ENCODE results near the gene PLA2G2C.

PLA2G2C gene

DNA sequence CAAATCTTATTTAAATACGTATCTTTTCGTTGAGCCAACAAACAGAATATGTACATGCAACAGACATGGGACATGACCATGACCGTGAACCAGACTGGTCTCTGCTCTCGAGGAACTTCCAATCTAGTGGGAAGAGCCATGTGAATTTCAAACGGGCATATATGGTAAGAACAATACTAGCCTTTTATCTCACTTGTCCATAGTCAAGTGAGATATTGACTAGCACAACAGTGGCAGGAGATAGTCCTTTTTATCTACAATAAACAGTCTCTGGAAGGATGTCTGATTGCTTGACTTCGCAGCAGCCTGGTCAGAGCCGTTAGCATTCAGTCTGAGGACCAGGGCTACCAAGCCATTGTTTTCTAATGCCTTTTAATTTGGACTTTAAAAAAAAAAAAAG lies 12.6 kb upstream of the PLA2G2C start:
- POLR2A ChIA-PET, result no interaction called here
- Histone ChIP-seq H3K4me3 (ENCODE audit: control insufficient read depth in 1 of 7, extremely low read depth in 1 of 7, insufficient read depth in 4 of 7, low read depth in 2 of 7, low read length in 6 of 7) (no peak overlapping the region), H3K36me3 (ENCODE audit: control insufficient read depth in 4 of 4, insufficient read depth in 4 of 4, low read length in 3 of 4) (no peaks in the 10 kb centered on the region), H3K4me1 (ENCODE audit: control extremely low read depth in 1 of 4, control insufficient read depth in 4 of 4, insufficient read depth in 4 of 4, low read length in 3 of 4) (no peaks in the 10 kb centered on the region), H3K27ac (ENCODE audit: insufficient read depth in 1 of 2, low read depth in 1 of 2, low read length in 2 of 2, poor library complexity in 1 of 2, severe bottlenecking in 2 of 2) (no peak overlapping the region), H3K27me3 (replicated peaks in 2 of 5; ENCODE audit: control insufficient read depth in 4 of 5, insufficient read depth in 5 of 5, low read length in 4 of 5) (peaks cover 3 to 75% (median 16%) of the 10 kb centered on the region in 5 experiments), H3K9me3 (ENCODE audit: control extremely low read depth in 1 of 5, control insufficient read depth in 4 of 5, insufficient read depth in 2 of 5, low read depth in 1 of 5, low read length in 4 of 5) (no peaks in the 10 kb centered on the region)
- DNase-seq, result no peak
- 66% methylated on average over 5 of the region's 7 CpGs for WGBS (ENCODE audit: insufficient coverage)
- CTCF ChIA-PET, result no interaction called here

DNA sequence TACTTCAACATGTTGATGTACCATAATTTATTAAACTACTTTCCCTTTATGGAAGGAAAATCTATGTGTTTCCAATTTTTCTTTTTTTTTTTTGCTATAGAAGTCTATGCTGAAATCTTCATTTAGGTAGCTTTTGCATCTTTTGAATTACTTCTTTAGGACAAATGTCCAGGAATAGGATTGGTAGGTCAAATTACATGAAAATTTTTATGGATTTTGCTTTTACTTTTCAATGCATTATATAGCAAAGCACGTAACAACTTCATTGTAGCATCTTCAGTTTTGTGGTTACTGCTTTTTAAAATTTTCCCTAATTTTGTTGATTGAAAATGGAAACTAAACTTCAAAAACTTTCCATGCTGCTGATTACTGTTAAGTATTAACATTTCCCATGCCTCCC lies 12.0 kb upstream of the PLA2G2C start:
- peaks cover 3 to 79% (median 19%) of the 10 kb centered on the region in 5 experiments for H3K27me3 ChIP-seq (replicated peaks in 2 of 5; ENCODE audit: control insufficient read depth in 4 of 5, insufficient read depth in 5 of 5, low read length in 4 of 5)
- ChIA-PET POLR2A (no interaction called here), CTCF (no interaction called here)
- no peak overlapping the region for H3K27ac ChIP-seq (ENCODE audit: insufficient read depth in 1 of 2, low read depth in 1 of 2, low read length in 2 of 2, poor library complexity in 1 of 2, severe bottlenecking in 2 of 2)
- no peaks in the 10 kb centered on the region for H3K4me1 ChIP-seq (ENCODE audit: control extremely low read depth in 1 of 4, control insufficient read depth in 4 of 4, insufficient read depth in 4 of 4, low read length in 3 of 4)
- DNase-seq, result no peak
- H3K36me3 ChIP-seq (ENCODE audit: control insufficient read depth in 4 of 4, insufficient read depth in 4 of 4, low read length in 3 of 4), result no peaks in the 10 kb centered on the region
- no CpG with 5 or more reads among the region's 1 CpG for WGBS (ENCODE audit: insufficient coverage)
- H3K9me3 ChIP-seq (ENCODE audit: control extremely low read depth in 1 of 5, control insufficient read depth in 4 of 5, insufficient read depth in 2 of 5, low read depth in 1 of 5, low read length in 4 of 5), result no peaks in the 10 kb centered on the region
- H3K4me3 ChIP-seq (ENCODE audit: control insufficient read depth in 1 of 7, extremely low read depth in 1 of 7, insufficient read depth in 4 of 7, low read depth in 2 of 7, low read length in 6 of 7), result no peak overlapping the region

DNA sequence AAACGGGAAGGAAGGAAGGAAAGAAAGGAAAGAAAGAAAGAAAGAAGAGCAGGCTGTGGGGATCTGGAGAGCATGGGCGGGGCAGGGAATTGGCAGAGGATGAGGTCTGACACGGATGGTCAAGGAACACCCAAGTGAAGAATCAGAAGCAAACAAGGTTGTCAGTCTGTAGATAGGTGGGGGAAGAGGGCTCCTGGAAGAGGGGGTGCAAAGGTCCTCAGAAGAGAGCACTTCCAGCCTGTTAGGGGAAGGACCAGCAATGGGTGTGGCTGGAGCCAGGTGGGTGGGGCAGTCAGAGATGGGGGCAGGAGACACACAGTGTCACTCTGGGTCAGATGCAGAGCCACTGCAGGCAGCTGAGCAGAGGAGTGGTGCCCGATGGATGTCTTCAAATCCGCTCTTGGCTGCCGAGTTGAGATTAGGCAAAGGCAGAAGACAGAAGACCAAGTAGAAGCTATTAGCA lies 11.0 kb upstream of the PLA2G2C start:
- H3K27me3 ChIP-seq (replicated peaks in 2 of 5; ENCODE audit: control insufficient read depth in 4 of 5, insufficient read depth in 5 of 5, low read length in 4 of 5), result peaks cover 0 to 79% (median 22%) of the 10 kb centered on the region in 5 experiments
- H3K27ac ChIP-seq (ENCODE audit: insufficient read depth in 1 of 2, low read depth in 1 of 2, low read length in 2 of 2, poor library complexity in 1 of 2, severe bottlenecking in 2 of 2), result no peak overlapping the region
- ChIA-PET POLR2A (no interaction called here), CTCF (no interaction called here)
- WGBS (ENCODE audit: insufficient coverage), result 88% methylated on average over 5 of the region's 6 CpGs
- H3K4me1 ChIP-seq (ENCODE audit: control extremely low read depth in 1 of 4, control insufficient read depth in 4 of 4, insufficient read depth in 4 of 4, low read length in 3 of 4), result no peaks in the 10 kb centered on the region
- no peak for DNase-seq
- no peak overlapping the region for H3K4me3 ChIP-seq (ENCODE audit: control insufficient read depth in 1 of 7, extremely low read depth in 1 of 7, insufficient read depth in 4 of 7, low read depth in 2 of 7, low read length in 6 of 7)
- H3K9me3 ChIP-seq (ENCODE audit: control extremely low read depth in 1 of 5, control insufficient read depth in 4 of 5, insufficient read depth in 2 of 5, low read depth in 1 of 5, low read length in 4 of 5), result no peaks in the 10 kb centered on the region
- no peaks in the 10 kb centered on the region for H3K36me3 ChIP-seq (ENCODE audit: control insufficient read depth in 4 of 4, insufficient read depth in 4 of 4, low read length in 3 of 4)

DNA sequence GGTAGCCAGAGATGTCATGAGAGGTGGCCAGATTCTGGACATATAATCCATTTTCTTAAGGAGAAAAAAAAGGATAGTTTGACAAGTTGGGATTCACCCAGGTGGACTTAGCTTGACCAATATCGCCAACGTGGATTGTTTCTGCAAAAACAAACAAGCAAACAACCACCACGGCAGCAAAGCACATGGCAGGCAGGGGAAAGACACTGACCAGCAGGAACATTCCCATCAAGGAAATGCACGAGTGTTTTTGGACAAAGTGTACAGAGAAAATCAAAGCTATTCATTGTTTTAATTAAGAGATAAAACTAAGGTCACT lies 9.1 kb upstream of the PLA2G2C start:
- no peaks in the 10 kb centered on the region for H3K9me3 ChIP-seq (ENCODE audit: control extremely low read depth in 1 of 5, control insufficient read depth in 4 of 5, insufficient read depth in 2 of 5, low read depth in 1 of 5, low read length in 4 of 5)
- H3K4me1 ChIP-seq (ENCODE audit: control extremely low read depth in 1 of 4, control insufficient read depth in 4 of 4, insufficient read depth in 4 of 4, low read length in 3 of 4), result no peaks in the 10 kb centered on the region
- H3K27me3 ChIP-seq (replicated peaks in 2 of 5; ENCODE audit: control insufficient read depth in 4 of 5, insufficient read depth in 5 of 5, low read length in 4 of 5), result peaks cover 0 to 77% (median 21%) of the 10 kb centered on the region in 5 experiments
- no peaks in the 10 kb centered on the region for H3K36me3 ChIP-seq (ENCODE audit: control insufficient read depth in 4 of 4, insufficient read depth in 4 of 4, low read length in 3 of 4)
- ChIA-PET POLR2A (no interaction called here), CTCF (interaction anchor here (0.6 to 3.2 kb wide), 16 partner anchors 10 to 312 kb away, joined by 3 to 11 read pairs (median 4); no protein-coding TSS in a partner anchor)
- H3K27ac ChIP-seq (ENCODE audit: insufficient read depth in 1 of 2, low read depth in 1 of 2, low read length in 2 of 2, poor library complexity in 1 of 2, severe bottlenecking in 2 of 2), result no peak overlapping the region
- WGBS (ENCODE audit: insufficient coverage), result 89% methylated on average over 3 of the region's 4 CpGs
- no peak for DNase-seq
- no peak overlapping the region for H3K4me3 ChIP-seq (ENCODE audit: control insufficient read depth in 1 of 7, extremely low read depth in 1 of 7, insufficient read depth in 4 of 7, low read depth in 2 of 7, low read length in 6 of 7)

DNA sequence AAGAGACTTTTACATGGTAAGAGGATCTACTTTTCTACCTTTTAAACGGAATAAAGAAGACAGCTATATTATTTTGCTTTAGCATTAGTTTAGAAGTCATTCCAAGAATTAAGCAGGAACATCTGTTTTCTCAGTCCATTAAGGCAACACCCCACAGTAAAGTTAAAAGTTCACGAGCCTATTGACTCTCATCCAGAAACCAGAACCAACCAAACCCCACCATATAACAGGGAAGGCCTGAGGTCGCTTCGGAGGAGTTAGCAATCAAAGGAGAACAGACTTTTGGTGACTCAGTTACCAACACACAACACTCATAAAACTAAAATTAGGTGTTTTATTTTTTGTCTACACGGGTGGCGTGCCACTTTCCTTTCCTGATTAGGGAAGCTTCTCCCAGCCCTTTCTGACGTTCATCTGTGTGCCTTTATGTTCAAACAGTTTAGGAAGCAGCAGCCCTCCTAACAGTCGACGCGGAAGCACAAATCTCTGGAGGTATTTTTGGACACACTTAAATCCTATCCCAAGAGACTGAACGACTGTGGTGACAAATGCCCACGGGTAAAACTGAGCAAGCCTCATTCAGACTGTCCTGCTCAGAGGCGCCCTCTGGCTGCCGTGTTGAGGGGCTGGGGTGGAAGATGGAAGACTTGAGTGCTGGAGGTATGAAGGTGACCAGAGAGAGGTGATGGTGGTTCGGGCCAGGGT lies 8.6 kb upstream of the PLA2G2C start:
- no peak overlapping the region for H3K27ac ChIP-seq (ENCODE audit: insufficient read depth in 1 of 2, low read depth in 1 of 2, low read length in 2 of 2, poor library complexity in 1 of 2, severe bottlenecking in 2 of 2)
- 27% methylated on average over 5 of the region's 15 CpGs for WGBS (ENCODE audit: insufficient coverage)
- ChIA-PET POLR2A (no interaction called here), CTCF (interaction anchor here (0.6 to 3.3 kb wide), 15 partner anchors 10 to 312 kb away, joined by 3 to 11 read pairs (median 5); no protein-coding TSS in a partner anchor)
- H3K4me1 ChIP-seq (ENCODE audit: control extremely low read depth in 1 of 4, control insufficient read depth in 4 of 4, insufficient read depth in 4 of 4, low read length in 3 of 4), result no peaks in the 10 kb centered on the region
- peaks cover 0 to 77% (median 22%) of the 10 kb centered on the region in 5 experiments for H3K27me3 ChIP-seq (replicated peaks in 2 of 5; ENCODE audit: control insufficient read depth in 4 of 5, insufficient read depth in 5 of 5, low read length in 4 of 5)
- no peaks in the 10 kb centered on the region for H3K36me3 ChIP-seq (ENCODE audit: control insufficient read depth in 4 of 4, insufficient read depth in 4 of 4, low read length in 3 of 4)
- no peak overlapping the region for H3K4me3 ChIP-seq (ENCODE audit: control insufficient read depth in 1 of 7, extremely low read depth in 1 of 7, insufficient read depth in 4 of 7, low read depth in 2 of 7, low read length in 6 of 7)
- peak; percentile 52 to 76 (median 68) for DNase-seq
- H3K9me3 ChIP-seq (ENCODE audit: control extremely low read depth in 1 of 5, control insufficient read depth in 4 of 5, insufficient read depth in 2 of 5, low read depth in 1 of 5, low read length in 4 of 5), result no peaks in the 10 kb centered on the region

DNA sequence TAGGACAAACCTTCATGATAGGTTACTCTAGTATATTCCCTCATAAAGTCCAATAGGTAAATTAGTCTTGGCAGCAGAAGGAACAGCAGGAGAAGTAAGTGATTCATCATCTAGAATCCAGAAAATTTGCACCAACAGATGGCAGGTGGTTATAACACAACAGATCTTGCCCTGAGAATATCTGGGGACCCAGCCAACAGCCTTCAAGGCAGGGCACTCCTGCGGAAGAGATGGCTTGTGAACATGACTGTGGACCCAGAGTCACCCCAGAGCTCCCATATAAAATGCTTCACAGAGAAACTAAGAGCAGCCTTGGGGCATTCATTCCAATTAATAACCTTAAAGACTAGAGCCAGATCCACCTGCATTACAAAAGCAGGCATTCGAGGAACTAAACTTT lies 7.9 kb upstream of the PLA2G2C start:
- H3K36me3 ChIP-seq (ENCODE audit: control insufficient read depth in 4 of 4, insufficient read depth in 4 of 4, low read length in 3 of 4), result no peaks in the 10 kb centered on the region
- no peaks in the 10 kb centered on the region for H3K9me3 ChIP-seq (ENCODE audit: control extremely low read depth in 1 of 5, control insufficient read depth in 4 of 5, insufficient read depth in 2 of 5, low read depth in 1 of 5, low read length in 4 of 5)
- 83% methylated on average over 2 of the region's 2 CpGs for WGBS (ENCODE audit: insufficient coverage)
- H3K27ac ChIP-seq (ENCODE audit: insufficient read depth in 1 of 2, low read depth in 1 of 2, low read length in 2 of 2, poor library complexity in 1 of 2, severe bottlenecking in 2 of 2), result no peak overlapping the region
- no peaks in the 10 kb centered on the region for H3K4me1 ChIP-seq (ENCODE audit: control extremely low read depth in 1 of 4, control insufficient read depth in 4 of 4, insufficient read depth in 4 of 4, low read length in 3 of 4)
- no peak overlapping the region for H3K4me3 ChIP-seq (ENCODE audit: control insufficient read depth in 1 of 7, extremely low read depth in 1 of 7, insufficient read depth in 4 of 7, low read depth in 2 of 7, low read length in 6 of 7)
- ChIA-PET CTCF (interaction anchor here (0.6 to 3.3 kb wide), 12 partner anchors 11 to 445 kb away, joined by 3 to 11 read pairs (median 4); no protein-coding TSS in a partner anchor), POLR2A (no interaction called here)
- no peak for DNase-seq
- H3K27me3 ChIP-seq (replicated peaks in 2 of 5; ENCODE audit: control insufficient read depth in 4 of 5, insufficient read depth in 5 of 5, low read length in 4 of 5), result peaks cover 0 to 77% (median 24%) of the 10 kb centered on the region in 5 experiments

DNA sequence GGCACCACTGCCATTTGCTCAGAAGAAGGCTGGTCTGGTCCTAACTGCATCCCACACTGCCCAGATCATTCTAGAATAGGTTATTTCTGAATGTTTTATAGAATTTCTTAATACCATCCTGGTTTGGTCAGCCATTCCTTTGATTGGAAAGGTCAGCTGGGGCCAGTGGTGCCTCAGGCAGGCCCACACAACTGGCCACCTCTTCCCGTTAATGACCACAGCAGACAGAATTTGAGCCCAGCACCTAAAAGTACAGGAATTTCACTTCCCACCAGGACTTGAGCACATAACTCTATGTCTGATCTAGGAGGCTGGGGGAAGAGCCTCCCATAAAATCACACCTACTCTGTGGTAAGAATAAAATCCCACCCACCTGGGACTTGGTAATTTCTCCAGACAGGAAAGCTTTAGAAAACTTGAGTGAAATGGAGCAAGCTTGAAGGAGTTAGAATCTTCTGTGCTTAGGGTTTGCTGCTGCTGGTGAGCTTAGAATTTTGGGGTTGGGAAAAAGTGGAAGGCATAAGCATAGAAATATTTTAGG lies 6.6 kb upstream of the PLA2G2C start:
- Histone ChIP-seq H3K27ac (ENCODE audit: insufficient read depth in 1 of 2, low read depth in 1 of 2, low read length in 2 of 2, poor library complexity in 1 of 2, severe bottlenecking in 2 of 2) (no peak overlapping the region), H3K9me3 (ENCODE audit: control extremely low read depth in 1 of 5, control insufficient read depth in 4 of 5, insufficient read depth in 2 of 5, low read depth in 1 of 5, low read length in 4 of 5) (no peaks in the 10 kb centered on the region), H3K27me3 (replicated peaks in 2 of 5; ENCODE audit: control insufficient read depth in 4 of 5, insufficient read depth in 5 of 5, low read length in 4 of 5) (peaks cover 0 to 80% (median 31%) of the 10 kb centered on the region in 5 experiments), H3K36me3 (ENCODE audit: control insufficient read depth in 4 of 4, insufficient read depth in 4 of 4, low read length in 3 of 4) (no peaks in the 10 kb centered on the region), H3K4me3 (ENCODE audit: control insufficient read depth in 1 of 7, extremely low read depth in 1 of 7, insufficient read depth in 4 of 7, low read depth in 2 of 7, low read length in 6 of 7) (no peak overlapping the region), H3K4me1 (ENCODE audit: control extremely low read depth in 1 of 4, control insufficient read depth in 4 of 4, insufficient read depth in 4 of 4, low read length in 3 of 4) (no peaks in the 10 kb centered on the region)
- WGBS (ENCODE audit: insufficient coverage), result no CpG with 5 or more reads among the region's 1 CpG
- POLR2A ChIA-PET, result no interaction called here
- CTCF ChIA-PET, result interaction anchor here (0.6 to 3.3 kb wide), 14 partner anchors 11 to 287 kb away, joined by 3 to 11 read pairs (median 4); no protein-coding TSS in a partner anchor
- no peak for DNase-seq

Measured in common myeloid progenitor, CD34-positive (primary cell).